ENCODE data around the gene ERGIC3.
"Not testable (repeated sequence)": the region's sequence is repeated elsewhere in the genome, so short reads cannot be mapped to it uniquely, and the experiment has no call there.

Gene ERGIC3

DNA sequence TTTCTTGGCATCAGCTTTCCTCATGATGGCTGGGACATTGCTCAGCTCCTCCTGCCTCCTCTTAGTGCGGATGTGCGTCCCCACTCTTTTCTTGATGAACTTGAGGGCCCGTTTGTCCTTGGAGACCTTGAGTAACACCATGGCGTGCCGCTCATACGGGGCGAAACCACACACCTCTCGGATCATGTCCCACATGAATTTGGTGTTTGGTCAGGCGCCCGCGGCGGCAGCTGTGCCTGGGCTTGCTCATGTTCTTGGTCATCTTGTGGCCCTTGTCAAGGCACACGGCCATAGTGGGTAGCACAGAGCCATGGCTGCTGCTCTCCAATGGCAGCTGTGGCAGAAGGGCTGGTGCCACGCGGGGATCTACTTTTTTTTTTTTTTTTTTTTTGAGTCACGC, 2.6 kb downstream of the ERGIC3 start:
- WGBS, 2 donors (ENCODE audit: extremely low coverage in 2 of 2, insufficient read length in 2 of 2, insufficient replicate concordance in 1 of 2), result no CpG with 5 or more reads among the region's 16 CpGs
- Histone ChIP-seq H3K79me1 (ENCODE audit: low read depth, low read length) (peaks cover 2% of the 10 kb centered on the region), H3K27ac (replicated peaks; ENCODE audit: low read length) (no peak overlapping the region), H3K9me3 (replicated peaks in 1 of 2; ENCODE audit: control insufficient read depth in 2 of 2, insufficient read depth in 1 of 2, low read depth in 1 of 2, low read length in 2 of 2) (no peaks in the 10 kb centered on the region), H3K27me3 (ENCODE audit: control insufficient read depth in 3 of 3, insufficient read depth in 3 of 3, low read depth in 1 of 3, low read length in 3 of 3) (no peaks in the 10 kb centered on the region), H2BK15ac (ENCODE audit: low read length) (no peak overlapping the region), H2BK120ac (ENCODE audit: low read depth, low read length) (no peak overlapping the region), H4K8ac (ENCODE audit: low read depth, low read length) (no peak overlapping the region), H3K4me3 (ENCODE audit: low read length in 2 of 2) (no peak overlapping the region), H2BK5ac (ENCODE audit: low read length) (no peak overlapping the region), H3K4me2 (ENCODE audit: insufficient read depth, low read length, poor library complexity, severe bottlenecking) (no peak overlapping the region), H2AFZ (ENCODE audit: low read length) (no peak overlapping the region), H3K9ac (ENCODE audit: low read depth, low read length, poor library complexity) (peak overlapping the region; percentile 27), H3K23ac (ENCODE audit: low read depth, low read length, poor library complexity) (peak overlapping the region; percentile 34), H3K4me1 (ENCODE audit: control insufficient read depth in 2 of 2, insufficient read depth in 1 of 2, low read depth in 1 of 2, low read length in 2 of 2) (peaks cover 7 to 12% of the 10 kb centered on the region in 2 donors), H2AK5ac (ENCODE audit: low read depth, low read length) (no peak overlapping the region), H4K91ac (ENCODE audit: low read depth, low read length, poor library complexity) (no peak overlapping the region), H3K4ac (ENCODE audit: low read length) (no peak overlapping the region), H2BK12ac (ENCODE audit: low read length) (no peak overlapping the region), H3K14ac (ENCODE audit: low read length) (no peak overlapping the region), H3K18ac (ENCODE audit: low read length) (no peak overlapping the region), H3K36me3 (replicated peaks in 1 of 2; ENCODE audit: control insufficient read depth in 2 of 2, insufficient read depth in 2 of 2, low read length in 2 of 2) (peaks cover 28 to 62% of the 10 kb centered on the region in 2 donors)
- DNase-seq (ENCODE audit: low spot score), result no peak

- H3K9me3 ChIP-seq (replicated peaks in 1 of 2; ENCODE audit: control insufficient read depth in 2 of 2, insufficient read depth in 1 of 2, low read depth in 1 of 2, low read length in 2 of 2); H3K79me1 ChIP-seq (ENCODE audit: low read depth, low read length); H3K27me3 ChIP-seq (ENCODE audit: control insufficient read depth in 3 of 3, insufficient read depth in 3 of 3, low read depth in 1 of 3, low read length in 3 of 3); H2AFZ ChIP-seq (ENCODE audit: low read length); H4K8ac ChIP-seq (ENCODE audit: low read depth, low read length); H4K91ac ChIP-seq (ENCODE audit: low read depth, low read length, poor library complexity); H3K4me3 ChIP-seq (ENCODE audit: low read length in 2 of 2); H3K14ac ChIP-seq (ENCODE audit: low read length); H2BK12ac ChIP-seq (ENCODE audit: low read length); H2BK120ac ChIP-seq (ENCODE audit: low read depth, low read length); H3K9ac ChIP-seq (ENCODE audit: low read depth, low read length, poor library complexity); H3K23ac ChIP-seq (ENCODE audit: low read depth, low read length, poor library complexity); DNase-seq (ENCODE audit: low spot score); H3K27ac ChIP-seq (replicated peaks; ENCODE audit: low read length); H2BK5ac ChIP-seq (ENCODE audit: low read length); H3K18ac ChIP-seq (ENCODE audit: low read length); H2BK15ac ChIP-seq (ENCODE audit: low read length); H3K4ac ChIP-seq (ENCODE audit: low read length); H3K4me2 ChIP-seq (ENCODE audit: insufficient read depth, low read length, poor library complexity, severe bottlenecking); H2AK5ac ChIP-seq (ENCODE audit: low read depth, low read length): not testable (repeated sequence)
- peaks cover 30 to 66% of the 10 kb centered on the region in 2 donors for H3K36me3 ChIP-seq (replicated peaks in 1 of 2; ENCODE audit: control insufficient read depth in 2 of 2, insufficient read depth in 2 of 2, low read length in 2 of 2)
- H3K4me1 ChIP-seq (ENCODE audit: control insufficient read depth in 2 of 2, insufficient read depth in 1 of 2, low read depth in 1 of 2, low read length in 2 of 2), result peaks cover 7 to 12% of the 10 kb centered on the region in 2 donors
- no CpG with 5 or more reads among the region's 7 CpGs for WGBS, 2 donors (ENCODE audit: extremely low coverage in 2 of 2, insufficient read length in 2 of 2, insufficient replicate concordance in 1 of 2)
Observed at GRCh38 chr20:35544941-35545340, 3.1 kb downstream of the ERGIC3 start.

DNA sequence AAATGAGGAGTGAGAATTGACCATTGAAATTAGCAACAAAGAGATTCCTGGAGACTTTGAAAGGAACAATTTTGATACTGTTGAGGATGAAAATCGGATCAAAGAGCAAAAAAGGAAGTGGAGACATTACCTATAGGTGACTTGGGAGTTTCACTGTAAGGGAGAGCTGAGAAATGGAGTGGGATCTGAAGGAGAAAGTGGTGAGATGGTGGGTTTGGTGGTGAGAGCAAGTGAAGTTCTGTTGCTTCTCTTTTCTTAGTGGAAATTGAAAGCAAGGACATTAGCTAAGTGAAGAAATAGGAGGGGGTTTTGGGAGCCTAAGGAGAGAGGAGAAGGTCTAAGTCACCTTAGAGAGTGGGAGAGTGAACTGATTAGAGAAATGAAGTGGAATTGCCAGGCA, 4.2 kb downstream of the ERGIC3 start:
- Histone ChIP-seq H2AK5ac (ENCODE audit: low read depth, low read length) (no peak overlapping the region), H3K79me1 (ENCODE audit: low read depth, low read length) (peaks cover 2% of the 10 kb centered on the region), H3K4me2 (ENCODE audit: insufficient read depth, low read length, poor library complexity, severe bottlenecking) (no peak overlapping the region), H3K9me3 (replicated peaks in 1 of 2; ENCODE audit: control insufficient read depth in 2 of 2, insufficient read depth in 1 of 2, low read depth in 1 of 2, low read length in 2 of 2) (no peaks in the 10 kb centered on the region), H4K8ac (ENCODE audit: low read depth, low read length) (no peak overlapping the region), H2BK5ac (ENCODE audit: low read length) (no peak overlapping the region), H2BK12ac (ENCODE audit: low read length) (no peak overlapping the region), H3K14ac (ENCODE audit: low read length) (no peak overlapping the region), H2BK120ac (ENCODE audit: low read depth, low read length) (no peak overlapping the region), H3K27ac (replicated peaks; ENCODE audit: low read length) (no peak overlapping the region), H3K4me3 (ENCODE audit: low read length in 2 of 2) (no peak overlapping the region), H3K27me3 (ENCODE audit: control insufficient read depth in 3 of 3, insufficient read depth in 3 of 3, low read depth in 1 of 3, low read length in 3 of 3) (no peaks in the 10 kb centered on the region), H2BK15ac (ENCODE audit: low read length) (no peak overlapping the region), H2AFZ (ENCODE audit: low read length) (no peak overlapping the region), H3K18ac (ENCODE audit: low read length) (no peak overlapping the region), H3K36me3 (replicated peaks in 1 of 2; ENCODE audit: control insufficient read depth in 2 of 2, insufficient read depth in 2 of 2, low read length in 2 of 2) (peaks cover 35 to 76% of the 10 kb centered on the region in 2 donors), H3K23ac (ENCODE audit: low read depth, low read length, poor library complexity) (no peak overlapping the region), H3K4me1 (ENCODE audit: control insufficient read depth in 2 of 2, insufficient read depth in 1 of 2, low read depth in 1 of 2, low read length in 2 of 2) (peaks cover 7 to 11% of the 10 kb centered on the region in 2 donors), H4K91ac (ENCODE audit: low read depth, low read length, poor library complexity) (no peak overlapping the region), H3K9ac (ENCODE audit: low read depth, low read length, poor library complexity) (no peak overlapping the region), H3K4ac (ENCODE audit: low read length) (no peak overlapping the region)
- WGBS, 2 donors (ENCODE audit: extremely low coverage in 2 of 2, insufficient read length in 2 of 2, insufficient replicate concordance in 1 of 2), result no CpG with 5 or more reads among the region's 1 CpG
- DNase-seq (ENCODE audit: low spot score), result no peak

DNA sequence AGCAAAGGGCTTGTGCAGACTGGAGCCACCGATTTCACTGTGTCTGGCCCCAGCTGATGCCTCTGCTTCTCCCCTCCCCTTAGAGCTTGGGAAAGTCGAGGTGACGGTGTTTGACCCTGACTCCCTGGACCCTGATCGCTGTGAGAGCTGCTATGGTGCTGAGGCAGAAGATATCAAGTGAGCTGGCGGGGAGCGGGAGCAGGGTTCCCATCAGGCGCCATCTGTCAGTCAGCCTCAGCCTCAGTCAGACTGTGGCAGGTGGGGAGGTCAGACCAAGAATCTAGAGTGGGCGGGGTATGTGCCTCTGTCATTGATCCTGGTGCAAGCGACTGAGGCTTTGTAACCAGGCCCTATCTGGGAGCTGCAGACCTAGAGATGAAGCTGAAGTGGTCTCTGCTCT, 5.5 kb downstream of the ERGIC3 start:
- no peak overlapping the region for H3K27ac ChIP-seq (replicated peaks; ENCODE audit: low read length)
- no peak overlapping the region for H3K9ac ChIP-seq (ENCODE audit: low read depth, low read length, poor library complexity)
- no peak overlapping the region for H3K14ac ChIP-seq (ENCODE audit: low read length)
- no peak overlapping the region for H3K23ac ChIP-seq (ENCODE audit: low read depth, low read length, poor library complexity)
- H4K91ac ChIP-seq (ENCODE audit: low read depth, low read length, poor library complexity), result no peak overlapping the region
- H3K9me3 ChIP-seq (replicated peaks in 1 of 2; ENCODE audit: control insufficient read depth in 2 of 2, insufficient read depth in 1 of 2, low read depth in 1 of 2, low read length in 2 of 2), result no peaks in the 10 kb centered on the region
- peak overlapping the region in 1 of 2 donors; percentile 37 for H3K4me3 ChIP-seq (ENCODE audit: low read length in 2 of 2)
- H3K27me3 ChIP-seq (ENCODE audit: control insufficient read depth in 3 of 3, insufficient read depth in 3 of 3, low read depth in 1 of 3, low read length in 3 of 3), result no peaks in the 10 kb centered on the region
- H3K4me2 ChIP-seq (ENCODE audit: insufficient read depth, low read length, poor library complexity, severe bottlenecking), result no peak overlapping the region
- peaks cover 1% of the 10 kb centered on the region for H3K79me1 ChIP-seq (ENCODE audit: low read depth, low read length)
- H3K4me1 ChIP-seq (ENCODE audit: control insufficient read depth in 2 of 2, insufficient read depth in 1 of 2, low read depth in 1 of 2, low read length in 2 of 2), result peaks cover 5 to 6% of the 10 kb centered on the region in 2 donors
- H2BK5ac ChIP-seq (ENCODE audit: low read length), result no peak overlapping the region
- H2AK5ac ChIP-seq (ENCODE audit: low read depth, low read length), result no peak overlapping the region
- WGBS, 2 donors (ENCODE audit: extremely low coverage in 2 of 2, insufficient read length in 2 of 2, insufficient replicate concordance in 1 of 2), result no CpG with 5 or more reads among the region's 9 CpGs
- DNase-seq (ENCODE audit: low spot score), result no peak
- H3K36me3 ChIP-seq (replicated peaks in 1 of 2; ENCODE audit: control insufficient read depth in 2 of 2, insufficient read depth in 2 of 2, low read length in 2 of 2), result peaks cover 46 to 88% of the 10 kb centered on the region in 2 donors
- no peak overlapping the region for H2BK12ac ChIP-seq (ENCODE audit: low read length)
- H2BK120ac ChIP-seq (ENCODE audit: low read depth, low read length), result no peak overlapping the region
- no peak overlapping the region for H2AFZ ChIP-seq (ENCODE audit: low read length)
- no peak overlapping the region for H3K18ac ChIP-seq (ENCODE audit: low read length)
- H2BK15ac ChIP-seq (ENCODE audit: low read length), result no peak overlapping the region
- H4K8ac ChIP-seq (ENCODE audit: low read depth, low read length), result no peak overlapping the region
- H3K4ac ChIP-seq (ENCODE audit: low read length), result no peak overlapping the region

Data from neuronal stem cell (in vitro differentiated cells).